GM12873 (cell line): ENCODE data around the gene EFNB1.

Source experiments
- TF ChIP-seq, protein P1 (sequence below): IDR thresholded peaks from 2 replicates; pipeline ENCODE4 v1.5.1; 2012; ENCODE audit warnings: low read depth, mild to moderate bottlenecking, moderate library complexity, low read length, control low read depth; ENCODE audit not compliant: insufficient read depth; ENCODE audit errors: missing control alignments

EFNB1 gene

DNA sequence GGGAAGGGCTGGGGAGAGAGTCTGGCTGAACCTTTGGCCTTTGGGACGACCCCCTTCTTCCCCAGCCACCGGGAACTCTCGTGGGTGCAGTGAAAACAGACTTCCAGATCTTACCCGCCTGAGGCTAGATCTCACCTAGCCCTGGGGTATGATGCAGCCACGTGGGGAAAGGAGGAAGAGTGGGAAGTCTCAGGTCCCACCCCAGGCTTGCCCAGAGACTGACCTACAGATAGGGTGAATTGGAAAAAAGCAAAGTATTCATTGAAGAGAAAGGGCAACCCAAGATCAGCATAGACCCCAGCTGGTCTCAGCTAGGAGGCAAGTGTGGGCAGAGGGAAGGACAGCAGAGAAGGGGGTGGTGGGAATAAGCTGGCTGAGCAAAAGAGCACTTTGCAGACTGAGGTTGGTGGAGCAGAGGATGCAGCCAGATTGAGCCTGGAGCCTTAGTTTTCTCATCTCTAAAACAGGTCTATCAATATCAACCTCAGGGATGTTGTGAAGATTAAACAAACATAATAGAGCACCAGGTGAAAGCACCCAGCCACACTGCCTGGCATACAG is 4.2 kb upstream of the EFNB1 start:
- TF ChIP-seq, protein P1, sequence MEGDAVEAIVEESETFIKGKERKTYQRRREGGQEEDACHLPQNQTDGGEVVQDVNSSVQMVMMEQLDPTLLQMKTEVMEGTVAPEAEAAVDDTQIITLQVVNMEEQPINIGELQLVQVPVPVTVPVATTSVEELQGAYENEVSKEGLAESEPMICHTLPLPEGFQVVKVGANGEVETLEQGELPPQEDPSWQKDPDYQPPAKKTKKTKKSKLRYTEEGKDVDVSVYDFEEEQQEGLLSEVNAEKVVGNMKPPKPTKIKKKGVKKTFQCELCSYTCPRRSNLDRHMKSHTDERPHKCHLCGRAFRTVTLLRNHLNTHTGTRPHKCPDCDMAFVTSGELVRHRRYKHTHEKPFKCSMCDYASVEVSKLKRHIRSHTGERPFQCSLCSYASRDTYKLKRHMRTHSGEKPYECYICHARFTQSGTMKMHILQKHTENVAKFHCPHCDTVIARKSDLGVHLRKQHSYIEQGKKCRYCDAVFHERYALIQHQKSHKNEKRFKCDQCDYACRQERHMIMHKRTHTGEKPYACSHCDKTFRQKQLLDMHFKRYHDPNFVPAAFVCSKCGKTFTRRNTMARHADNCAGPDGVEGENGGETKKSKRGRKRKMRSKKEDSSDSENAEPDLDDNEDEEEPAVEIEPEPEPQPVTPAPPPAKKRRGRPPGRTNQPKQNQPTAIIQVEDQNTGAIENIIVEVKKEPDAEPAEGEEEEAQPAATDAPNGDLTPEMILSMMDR: no peak

DNA sequence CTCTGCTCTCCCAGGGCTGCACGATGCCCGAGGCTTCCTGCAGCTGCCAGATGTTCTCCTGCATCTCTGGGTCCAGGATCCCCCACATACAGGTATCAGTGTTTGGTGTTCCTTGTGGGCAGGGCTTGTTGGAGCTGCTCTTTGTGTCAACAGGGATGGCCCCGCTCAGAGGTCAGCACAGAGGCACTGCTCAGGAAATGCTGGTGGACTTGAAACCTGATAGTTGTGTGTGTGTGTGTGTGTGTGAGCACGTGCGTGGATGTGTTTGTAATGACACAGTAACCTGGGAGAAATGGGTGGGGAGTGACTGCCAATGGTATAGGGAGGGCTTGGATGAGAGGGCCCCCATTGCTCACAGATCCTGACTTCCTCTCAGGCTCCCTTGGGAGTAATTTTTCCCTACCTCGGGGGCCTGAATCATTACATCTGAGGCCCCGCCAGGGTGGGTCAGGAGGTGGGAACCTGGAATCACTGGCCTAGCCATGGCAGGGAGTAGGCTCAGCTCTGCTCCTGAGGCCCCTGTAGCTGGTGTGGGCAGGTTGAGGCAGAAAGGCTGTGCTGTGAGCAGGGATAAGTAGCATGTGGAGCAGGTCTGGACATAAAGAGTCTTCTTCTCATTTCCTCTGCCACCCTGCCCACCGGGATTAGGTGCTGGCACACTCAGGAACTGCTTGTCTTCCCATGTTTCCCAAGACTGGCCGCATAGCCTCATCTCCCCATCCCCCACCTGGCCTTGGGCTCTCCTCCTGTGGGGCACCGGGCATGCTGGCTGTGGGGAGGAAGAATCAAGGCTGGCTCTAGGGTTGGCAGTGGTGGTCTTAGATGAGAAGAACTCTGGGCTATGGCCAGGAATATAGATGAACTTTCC is 2.5 kb upstream of the EFNB1 start:
- TF ChIP-seq, protein P1: no peak

DNA sequence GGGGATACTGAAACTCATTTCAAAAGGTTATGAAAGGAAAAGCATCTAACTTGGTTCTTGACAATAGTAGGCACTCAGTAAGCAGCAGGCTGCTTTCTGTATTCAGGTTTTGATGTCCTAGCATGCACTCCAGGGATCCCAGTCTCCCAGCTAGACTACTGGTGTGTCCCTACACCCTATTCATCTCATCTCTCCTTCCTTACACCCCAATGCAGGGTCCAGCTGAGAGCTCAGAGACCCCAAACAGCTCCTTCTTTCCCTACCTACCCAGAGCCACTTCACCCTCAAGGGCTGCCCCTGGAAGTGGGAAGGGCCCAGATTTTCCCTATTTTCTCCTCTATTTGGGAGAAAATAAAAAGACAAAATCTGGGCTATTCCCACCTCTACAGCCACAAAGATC is 1.6 kb upstream of the EFNB1 start:
- TF ChIP-seq, protein P1: no peak

DNA sequence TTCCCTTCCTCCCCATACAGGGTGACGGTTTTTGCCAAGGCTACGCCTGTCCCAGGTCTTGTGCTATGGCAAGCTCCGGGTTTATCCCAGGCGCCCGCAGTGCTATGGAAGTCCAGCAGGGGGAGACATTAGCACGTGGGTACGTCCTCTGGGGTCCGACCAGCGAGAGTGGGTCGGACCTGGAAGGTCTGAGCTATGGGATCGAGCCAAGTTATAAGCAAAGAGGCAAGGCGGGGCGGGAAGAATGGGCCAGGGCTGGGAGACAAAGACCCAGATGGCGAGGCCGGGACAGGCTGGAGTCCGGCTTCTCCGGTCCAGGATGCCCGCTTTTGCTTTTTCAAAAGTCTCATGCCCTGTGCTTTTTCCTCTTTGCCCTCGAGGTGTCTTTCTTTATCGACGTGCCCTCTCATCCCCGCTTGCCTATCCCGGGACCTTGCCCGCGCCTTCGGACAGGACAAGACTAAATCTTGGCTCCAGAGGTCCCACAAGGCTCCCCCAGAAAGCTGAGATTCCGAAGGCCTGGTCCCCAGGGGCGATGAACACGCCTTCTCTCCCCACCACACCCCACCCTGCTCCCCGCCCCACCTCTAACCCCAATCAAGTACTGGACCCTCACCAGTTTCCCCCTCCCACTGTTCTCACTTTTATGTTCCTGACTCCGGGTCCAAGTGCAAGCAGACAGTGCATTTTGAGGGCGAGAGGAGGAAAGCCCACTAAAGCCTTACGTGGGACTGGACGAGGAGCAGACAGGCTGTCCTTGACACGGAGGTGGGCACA is 785 bp upstream of the EFNB1 start:
- TF ChIP-seq, protein P1: peak; percentile 85

DNA sequence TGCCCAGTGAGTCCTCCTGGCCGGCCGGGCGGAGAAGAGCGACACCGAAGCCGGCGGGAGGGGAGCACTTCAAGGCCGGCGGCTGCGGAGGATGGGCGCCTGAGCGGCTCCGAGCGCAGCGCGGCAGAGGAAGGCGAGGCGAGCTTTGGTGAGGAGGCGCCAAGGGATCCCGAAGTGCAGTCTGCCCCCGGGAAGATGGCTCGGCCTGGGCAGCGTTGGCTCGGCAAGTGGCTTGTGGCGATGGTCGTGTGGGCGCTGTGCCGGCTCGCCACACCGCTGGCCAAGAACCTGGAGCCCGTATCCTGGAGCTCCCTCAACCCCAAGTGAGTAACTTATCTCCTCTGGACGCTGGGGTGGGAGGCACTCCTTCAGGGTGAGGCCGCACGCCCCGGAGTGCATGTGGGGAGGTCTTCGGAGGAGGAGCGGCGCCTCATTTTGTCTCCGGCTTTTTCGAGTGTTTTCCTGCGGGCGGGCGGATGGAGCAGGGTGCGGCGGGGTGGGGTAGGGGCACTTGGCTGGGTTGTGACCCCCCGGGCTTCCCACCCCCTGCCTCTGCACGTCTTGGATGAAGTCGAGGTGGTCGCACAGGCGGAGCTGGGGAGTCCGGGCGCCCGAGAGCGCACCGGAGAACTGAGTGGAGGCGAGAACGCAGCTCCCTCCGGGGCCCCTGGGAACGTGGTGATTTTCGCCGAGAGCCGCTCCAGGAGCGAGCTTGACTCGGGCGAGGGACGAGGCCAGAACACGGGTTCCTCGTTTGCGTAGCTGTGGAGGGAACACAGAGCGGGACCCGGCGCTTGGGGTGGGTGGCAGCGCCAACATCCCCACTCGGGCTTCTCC is 979 bp downstream of the EFNB1 start:
- TF ChIP-seq, protein P1: no peak

DNA sequence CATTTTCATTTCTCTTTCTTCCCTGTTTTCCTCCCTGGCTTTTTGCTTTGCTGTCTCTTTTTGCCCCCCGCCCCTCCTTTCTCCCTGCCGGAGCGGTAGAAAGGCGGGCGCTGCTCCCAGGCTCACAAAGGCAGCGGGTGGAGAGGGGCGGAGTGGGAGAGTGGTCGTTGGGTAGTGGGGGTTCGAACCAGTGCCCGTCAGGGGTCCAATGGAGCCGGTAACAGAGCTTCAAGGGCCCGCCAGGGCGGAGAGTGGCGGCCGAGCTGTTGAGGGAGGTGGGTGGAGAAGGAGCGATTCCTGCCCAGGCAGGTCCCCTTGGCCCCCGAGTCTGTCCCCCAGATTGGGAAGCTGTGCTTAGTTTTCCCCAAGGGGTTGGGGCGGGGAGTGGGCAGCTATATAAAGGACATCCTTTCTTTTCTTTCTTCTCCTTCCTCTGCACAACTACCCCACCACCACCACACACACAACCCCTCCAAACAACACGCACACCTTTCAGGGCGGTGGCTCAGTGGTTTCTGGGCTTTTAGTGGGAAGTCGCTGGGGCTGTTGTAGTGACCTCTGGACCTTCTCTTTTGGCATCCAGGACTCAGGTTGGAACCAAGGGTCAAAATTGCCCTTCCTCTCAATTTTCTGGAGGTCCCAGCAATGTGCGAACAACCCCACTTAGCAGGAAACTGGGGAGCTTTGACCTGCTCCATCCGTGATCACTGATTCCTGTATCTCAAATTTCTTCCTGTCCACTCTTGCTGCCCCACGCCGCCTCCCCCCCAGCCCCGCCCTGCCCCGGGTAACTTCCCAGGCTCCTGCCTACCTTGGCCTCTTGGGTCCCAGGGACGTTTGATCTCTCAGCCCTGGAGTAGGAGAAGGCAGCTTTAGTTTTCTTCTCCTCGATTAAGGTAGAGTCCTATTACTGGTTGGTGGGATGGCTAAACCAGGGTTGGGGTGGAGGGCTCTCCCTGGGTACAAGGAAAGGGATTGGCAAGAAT is 1.9 kb downstream of the EFNB1 start:
- TF ChIP-seq, protein P1: no peak
